Measurements from ENCODE around the gene GNAT1.

The GNAT1 gene

DNA sequence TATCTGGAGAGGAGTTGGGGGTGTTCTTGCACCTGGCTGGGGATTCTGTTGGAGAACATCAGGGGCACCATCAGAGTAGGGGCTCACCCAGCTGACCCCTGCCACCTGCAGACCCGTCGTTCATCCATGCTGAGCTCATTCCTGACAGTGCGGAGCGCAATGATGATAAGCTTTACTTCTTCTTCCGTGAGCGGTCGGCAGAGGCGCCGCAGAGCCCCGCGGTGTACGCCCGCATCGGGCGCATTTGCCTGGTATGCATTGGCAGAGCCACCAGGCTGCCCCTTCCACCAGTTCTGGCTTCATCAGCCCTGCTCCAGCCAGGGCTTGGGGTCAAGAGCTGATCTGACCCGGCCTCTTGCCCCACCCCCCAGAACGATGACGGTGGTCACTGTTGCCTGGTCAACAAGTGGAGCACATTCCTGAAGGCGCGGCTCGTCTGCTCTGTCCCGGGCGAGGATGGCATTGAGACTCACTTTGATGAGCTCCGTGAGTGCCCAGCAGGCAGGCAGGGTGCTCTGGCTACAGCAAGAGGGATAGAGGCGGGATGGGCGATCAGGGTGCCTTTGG, 8.8 kb upstream of the GNAT1 start:
- no peak for DNase-seq

DNA sequence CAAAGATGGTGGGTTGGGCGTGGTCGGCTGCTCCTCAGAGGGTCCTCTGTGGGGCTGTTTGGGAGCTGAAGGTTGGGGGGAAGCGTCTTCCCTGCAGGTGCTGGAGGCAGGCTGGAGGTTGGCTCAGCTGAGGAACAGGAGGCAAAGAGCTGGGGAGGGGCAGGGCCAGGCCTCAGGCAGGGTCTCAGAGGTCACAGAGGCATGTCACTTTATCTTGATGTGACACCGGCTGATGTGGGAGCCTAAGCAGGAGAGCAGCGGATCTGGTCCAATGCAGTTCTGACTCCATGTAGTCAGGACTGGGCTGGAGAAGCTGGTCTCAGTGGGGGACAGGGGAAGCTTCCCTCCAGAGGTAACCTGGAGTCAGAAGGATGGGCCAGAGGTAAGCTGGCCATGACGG, 7.7 kb upstream of the GNAT1 start:
- no peak for DNase-seq

DNA sequence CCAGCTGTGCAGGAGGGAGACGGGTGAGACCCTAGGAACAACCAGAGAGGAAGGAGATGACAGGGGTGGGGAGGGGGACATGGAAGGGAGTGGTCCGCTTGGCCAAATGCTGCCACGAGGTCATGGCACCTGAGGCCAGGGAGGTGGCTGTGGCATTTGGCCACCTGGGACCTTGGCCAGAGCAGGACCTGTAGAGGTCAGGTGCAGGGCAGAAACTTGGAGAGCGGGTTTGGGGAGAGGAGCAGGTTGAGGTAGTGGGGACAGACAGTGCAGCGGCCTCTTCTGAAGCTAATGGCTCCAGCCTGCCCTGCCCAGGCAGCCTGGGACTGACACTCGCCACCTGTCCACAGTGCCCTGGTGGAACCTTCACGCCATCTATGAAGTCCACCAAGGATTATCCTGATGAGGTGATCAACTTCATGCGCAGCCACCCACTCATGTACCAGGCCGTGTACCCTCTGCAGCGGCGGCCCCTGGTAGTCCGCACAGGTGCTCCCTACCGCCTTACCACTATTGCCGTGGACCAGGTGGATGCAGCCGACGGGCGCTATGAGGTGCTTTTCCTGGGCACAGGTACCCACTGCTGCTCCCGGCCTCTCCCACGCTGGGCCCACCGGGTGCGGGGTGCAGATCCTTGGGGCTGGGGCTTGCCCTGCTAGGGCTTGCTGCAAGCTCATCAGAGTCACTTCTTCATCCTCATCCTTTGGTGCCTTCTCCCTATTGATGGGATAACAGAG, 7.0 kb upstream of the GNAT1 start:
- no peak for DNase-seq

DNA sequence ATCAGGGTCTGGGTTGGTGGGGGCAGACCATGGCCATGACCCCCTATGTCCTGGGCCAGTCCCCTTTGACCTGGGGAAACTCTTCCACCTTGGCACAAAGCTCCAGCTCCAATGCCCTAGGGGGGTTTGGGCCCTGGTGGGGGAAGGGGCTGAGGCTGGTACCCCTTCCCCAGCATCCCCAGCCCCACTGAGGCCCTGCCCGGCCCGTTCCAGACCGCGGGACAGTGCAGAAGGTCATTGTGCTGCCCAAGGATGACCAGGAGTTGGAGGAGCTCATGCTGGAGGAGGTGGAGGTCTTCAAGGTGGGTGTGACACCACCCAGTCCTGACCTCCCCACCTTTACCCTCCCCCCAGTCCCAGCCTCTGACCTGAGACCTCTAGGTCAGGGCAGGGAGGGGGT, 6.2 kb upstream of the GNAT1 start:
- no peak for DNase-seq

DNA sequence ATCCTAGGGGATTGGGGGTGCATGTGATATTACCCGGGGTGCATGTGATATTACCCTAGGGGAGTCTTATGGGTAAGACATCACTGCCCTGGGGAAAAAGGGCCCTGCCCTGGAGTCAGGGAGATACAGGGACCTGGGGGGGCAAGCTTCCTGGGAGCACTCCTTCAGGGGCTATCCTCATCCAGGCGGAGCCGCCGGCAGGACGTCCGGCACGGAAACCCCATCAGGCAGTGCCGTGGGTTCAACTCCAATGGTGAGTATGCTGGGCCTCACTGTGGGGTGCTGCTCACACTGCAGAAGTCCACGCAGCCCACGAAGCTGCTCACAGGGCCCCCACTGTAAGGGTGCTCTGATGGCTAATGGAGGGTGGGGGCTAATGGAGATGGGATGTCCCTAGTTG, 5.3 kb upstream of the GNAT1 start:
- DNase-seq = no peak

DNA sequence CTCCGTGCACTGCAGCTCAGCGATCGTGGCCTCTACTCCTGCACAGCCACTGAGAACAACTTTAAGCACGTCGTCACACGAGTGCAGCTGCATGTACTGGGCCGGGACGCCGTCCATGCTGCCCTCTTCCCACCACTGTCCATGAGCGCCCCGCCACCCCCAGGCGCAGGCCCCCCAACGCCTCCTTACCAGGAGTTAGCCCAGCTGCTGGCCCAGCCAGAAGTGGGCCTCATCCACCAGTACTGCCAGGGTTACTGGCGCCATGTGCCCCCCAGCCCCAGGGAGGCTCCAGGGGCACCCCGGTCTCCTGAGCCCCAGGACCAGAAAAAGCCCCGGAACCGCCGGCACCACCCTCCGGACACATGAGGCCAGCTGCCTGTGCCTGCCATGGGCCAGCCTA, 3.7 kb upstream of the GNAT1 start:
- no peak for DNase-seq

DNA sequence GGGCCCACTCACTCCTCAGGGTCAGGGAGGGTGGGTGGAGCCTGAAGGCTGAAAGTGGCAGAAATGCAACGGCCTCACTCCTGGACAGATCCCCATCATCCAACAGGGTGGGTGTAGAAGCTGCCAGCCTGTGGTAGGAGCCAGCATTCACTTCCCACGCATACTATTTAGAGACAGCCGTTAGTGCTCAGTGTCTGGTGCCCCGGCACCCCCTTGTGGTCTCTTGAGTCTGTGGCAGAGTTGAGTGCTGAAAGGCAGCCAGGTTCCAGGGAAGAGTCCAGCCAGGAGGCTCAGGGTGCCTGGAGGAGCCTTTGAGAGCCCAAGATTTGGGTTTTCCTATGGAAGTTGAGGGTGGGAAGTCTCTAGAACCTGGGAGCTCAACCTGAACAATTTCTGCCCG, 2.1 kb upstream of the GNAT1 start:
- DNase-seq = peak; percentile 90

DNA sequence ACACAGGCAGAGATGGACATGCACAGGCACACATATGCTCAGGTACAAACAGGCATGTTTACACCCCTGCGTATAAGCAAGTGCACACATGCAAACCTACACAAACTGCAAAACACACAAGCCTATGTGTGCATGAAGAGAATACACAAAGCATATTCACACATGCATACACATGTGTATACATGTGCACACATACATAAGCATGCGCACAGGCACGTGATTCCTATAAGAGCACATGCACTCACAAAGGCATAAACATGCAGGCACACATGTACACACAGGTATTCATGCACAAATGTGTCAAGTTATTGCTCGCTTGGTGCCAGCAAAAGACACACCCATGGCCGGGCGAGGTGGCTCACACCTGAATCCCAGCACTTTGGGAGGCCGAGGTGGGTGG, 1.4 kb upstream of the GNAT1 start:
- DNase-seq = no peak

DNA sequence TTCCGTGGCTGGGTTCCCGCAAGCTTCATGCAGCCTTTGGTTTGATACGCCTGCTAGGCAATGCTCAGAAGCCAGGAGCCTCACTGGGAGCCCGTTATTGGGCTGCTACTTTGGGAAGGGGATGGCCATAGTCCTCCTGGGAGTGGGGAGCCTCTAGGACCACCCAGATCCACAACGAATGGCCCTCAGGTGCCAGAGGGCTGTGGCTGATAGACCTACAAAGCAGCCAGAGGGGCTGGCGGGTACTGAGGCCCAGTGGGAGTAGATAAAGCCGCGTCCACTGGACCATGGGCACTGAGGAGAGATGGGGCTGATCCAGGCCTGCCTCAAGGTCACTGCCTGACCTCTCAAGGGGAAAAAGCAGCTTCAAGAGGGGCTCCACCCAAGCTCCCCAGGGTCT, 714 bp downstream of the GNAT1 start:
- no peak for DNase-seq

DNA sequence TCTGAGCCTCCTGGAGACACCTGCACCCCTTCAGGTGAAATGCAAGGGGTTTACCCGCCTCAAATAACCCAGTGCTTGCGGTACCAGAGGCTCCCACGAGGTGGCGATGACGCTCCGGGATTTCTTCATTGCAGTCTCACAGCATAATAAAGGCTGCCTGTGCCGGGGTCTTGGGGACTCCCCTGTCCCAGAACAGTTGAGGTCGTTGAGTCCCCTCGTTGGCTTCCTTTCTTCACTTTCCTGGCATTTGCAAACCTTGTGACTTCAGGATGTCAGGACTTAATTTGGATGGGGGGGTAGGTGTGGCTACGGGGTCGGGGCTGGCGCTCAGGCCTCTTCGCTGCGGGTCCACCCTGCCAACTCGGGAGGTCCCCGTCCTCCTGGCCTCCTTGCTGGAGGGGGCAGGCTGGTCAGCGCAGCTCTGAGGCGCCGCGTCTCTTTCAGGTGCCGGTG, 1.3 kb downstream of the GNAT1 start:
- DNase-seq = no peak

DNA sequence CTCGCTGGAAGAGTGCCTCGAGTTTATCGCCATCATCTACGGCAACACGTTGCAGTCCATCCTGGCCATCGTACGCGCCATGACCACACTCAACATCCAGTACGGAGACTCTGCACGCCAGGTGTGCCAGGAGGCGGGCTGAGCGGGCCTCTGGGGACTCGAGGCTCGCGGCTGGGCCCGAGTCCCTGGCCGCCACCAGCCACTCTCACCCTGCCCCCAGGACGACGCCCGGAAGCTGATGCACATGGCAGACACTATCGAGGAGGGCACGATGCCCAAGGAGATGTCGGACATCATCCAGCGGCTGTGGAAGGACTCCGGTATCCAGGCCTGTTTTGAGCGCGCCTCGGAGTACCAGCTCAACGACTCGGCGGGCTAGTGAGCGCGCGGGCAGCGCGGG, 1.9 kb downstream of the GNAT1 start:
- DNase-seq = no peak

DNA sequence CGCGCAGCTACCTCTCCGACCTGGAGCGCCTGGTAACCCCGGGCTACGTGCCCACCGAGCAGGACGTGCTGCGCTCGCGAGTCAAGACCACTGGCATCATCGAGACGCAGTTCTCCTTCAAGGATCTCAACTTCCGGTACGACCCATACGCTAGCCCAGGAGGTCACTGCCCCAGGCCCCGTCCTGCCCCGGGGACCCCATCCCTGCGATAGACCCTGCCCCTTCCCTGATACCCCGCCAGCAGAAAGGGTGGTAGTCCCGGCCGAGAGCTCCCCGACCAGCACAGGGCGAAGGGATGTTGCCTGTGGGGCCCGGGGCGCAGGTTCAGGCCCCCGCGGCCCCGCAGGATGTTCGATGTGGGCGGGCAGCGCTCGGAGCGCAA, 2.3 kb downstream of the GNAT1 start:
- DNase-seq = no peak

DNA sequence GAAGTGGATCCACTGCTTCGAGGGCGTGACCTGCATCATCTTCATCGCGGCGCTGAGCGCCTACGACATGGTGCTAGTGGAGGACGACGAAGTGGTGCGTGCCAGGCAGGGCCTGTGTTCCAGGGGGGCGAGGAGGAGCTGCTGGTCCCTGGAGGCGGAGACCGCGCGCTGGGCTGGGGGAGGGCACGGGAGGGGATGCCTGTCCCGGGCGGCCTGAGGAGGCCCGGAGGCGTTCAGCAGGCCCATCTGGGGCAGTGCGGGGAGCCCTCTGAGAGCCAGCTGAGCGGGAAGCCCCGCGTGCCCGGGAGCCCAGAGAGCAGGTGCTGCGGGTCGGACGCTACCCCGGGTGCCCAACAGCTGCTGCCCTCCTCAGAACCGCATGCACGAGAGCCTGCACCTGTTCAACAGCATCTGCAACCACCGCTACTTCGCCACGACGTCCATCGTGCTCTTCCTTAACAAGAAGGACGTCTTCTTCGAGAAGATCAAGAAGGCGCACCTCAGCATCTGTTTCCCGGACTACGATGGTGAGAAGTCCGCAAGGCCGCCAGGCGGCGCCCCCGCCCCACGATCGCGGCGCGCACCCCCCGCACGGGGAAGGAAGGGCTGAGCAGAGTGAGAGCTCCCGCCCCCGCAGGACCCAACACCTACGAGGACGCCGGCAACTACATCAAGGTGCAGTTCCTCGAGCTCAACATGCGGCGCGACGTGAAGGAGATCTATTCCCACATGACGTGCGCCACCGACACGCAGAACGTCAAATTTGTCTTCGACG, 2.9 kb downstream of the GNAT1 start:
- no peak for DNase-seq

DNA sequence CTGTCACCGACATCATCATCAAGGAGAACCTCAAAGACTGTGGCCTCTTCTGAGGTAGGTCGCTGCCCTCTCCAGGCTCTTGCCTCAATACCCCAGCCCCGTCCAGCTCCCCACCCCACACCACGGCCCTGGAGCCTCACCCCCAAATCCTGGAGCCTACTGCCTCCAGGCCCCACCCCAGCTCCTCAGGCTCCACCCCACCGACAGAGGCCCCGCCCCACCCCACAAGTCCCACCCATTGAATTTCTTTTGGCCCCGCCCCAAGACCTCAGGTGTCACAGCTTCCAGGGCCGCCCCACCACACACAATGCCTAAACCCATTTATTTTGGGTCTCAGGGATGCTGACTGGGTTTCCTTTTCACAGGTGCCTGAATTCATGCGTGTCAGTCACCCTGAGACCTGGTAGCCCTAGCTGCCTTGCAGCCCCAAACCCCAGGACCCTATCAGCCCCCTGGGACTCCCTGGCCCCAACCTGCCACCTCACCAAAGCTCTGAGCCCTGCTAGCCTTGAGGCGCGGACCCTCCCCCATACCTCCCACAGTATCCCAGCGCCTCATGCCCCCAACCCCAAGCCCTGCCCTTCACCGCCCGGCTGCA, 3.6 kb downstream of the GNAT1 start:
- DNase-seq = no peak

DNA sequence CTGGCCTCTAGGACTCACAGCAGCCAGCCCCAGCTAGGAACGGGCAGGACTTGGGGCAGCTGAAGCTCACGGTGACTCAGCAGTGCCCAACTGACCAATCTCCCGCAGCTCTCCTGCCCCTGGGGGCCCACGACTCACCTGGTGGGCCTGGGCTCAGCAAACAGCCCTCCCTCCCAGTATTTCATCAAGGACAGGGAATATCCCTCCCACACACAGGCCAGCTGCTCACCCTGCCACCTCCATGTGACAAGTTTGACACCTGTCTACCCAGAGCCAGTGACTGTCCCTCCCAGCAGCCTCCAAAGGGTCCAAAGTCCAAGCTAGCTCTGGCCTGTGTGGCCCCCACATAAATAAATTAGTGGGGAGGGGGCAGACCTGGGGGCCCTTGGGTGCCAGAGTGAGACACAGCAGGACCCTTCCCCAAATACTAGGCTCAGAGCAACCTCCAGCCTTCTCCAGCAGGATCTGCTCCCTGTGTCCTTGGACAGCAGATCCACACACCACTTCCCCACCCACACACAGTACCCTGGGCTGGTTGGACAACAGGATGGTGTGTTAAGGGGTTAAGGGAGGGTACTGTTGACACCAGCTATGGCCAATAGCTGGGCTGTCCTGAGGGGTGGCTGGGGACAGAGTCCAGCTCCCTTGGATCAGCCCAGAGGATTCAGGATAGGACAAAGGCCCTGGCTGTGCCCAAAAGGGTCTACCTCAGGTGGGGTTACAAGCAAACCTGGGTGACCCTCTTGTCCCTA, 4.3 kb downstream of the GNAT1 start:
- DNase-seq = no peak

DNA sequence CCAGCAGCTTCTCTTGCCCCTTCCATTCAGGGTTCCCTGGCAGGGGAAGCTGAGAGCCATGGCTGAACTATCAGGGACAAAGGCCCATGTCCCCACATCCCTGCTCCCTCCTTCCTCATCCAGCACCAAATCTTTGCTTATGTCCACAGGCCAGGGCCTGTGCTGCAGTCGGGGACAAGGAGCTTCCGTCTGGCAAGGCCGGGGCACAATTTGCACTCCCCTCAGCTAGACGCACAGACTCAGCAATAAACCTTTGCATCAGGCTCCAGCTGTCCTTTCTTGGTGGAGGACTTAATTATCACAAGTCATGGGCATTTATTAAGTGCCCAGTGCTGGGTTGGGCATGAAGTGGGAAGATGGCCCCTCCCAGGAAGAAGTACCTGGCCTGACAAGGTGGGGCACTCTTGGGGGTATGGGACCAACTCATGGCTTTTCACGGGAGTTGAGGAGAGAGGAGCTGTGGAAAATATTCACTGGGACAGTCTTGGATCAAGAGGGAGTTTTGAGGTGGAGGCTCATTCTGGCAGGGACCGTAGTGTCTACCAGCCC, 4.9 kb downstream of the GNAT1 start:
- DNase-seq = no peak

DNA sequence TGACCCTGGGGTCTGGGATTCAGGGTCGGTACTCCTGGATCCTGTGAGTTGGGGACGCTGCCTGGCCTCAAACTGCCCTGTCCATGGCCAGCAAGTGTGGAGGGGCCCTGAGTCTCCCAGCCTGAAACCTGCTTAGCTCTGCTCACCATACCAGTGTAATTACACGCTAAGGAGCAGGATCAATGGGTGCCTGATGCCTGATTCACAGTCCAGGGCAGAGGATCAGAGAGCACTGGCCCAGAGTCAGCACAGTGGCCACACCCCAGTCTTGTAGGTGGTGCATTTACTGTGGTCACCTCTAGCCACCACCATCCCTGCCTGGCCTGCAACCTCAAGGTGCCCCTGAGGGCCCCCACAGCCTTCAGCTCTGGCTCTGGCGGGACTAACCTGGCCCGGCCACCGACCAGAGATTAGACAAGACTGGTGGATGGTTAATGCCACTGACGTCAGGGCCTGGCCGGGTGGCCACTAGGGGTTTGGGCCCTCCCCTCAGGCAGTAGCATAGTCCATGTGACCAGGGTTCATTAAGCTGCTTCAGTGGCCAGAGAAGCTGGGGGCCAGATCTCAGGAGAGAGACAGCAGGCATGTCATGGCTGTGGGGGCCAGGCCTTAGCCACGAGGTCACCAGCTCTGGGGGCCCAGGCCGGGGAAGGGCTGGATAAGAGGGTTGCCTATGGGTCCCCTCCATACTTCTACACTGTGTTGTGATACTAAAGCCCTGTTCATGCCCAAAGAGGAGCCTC, 10.3 kb downstream of the GNAT1 start:
- DNase-seq = no peak

DNA sequence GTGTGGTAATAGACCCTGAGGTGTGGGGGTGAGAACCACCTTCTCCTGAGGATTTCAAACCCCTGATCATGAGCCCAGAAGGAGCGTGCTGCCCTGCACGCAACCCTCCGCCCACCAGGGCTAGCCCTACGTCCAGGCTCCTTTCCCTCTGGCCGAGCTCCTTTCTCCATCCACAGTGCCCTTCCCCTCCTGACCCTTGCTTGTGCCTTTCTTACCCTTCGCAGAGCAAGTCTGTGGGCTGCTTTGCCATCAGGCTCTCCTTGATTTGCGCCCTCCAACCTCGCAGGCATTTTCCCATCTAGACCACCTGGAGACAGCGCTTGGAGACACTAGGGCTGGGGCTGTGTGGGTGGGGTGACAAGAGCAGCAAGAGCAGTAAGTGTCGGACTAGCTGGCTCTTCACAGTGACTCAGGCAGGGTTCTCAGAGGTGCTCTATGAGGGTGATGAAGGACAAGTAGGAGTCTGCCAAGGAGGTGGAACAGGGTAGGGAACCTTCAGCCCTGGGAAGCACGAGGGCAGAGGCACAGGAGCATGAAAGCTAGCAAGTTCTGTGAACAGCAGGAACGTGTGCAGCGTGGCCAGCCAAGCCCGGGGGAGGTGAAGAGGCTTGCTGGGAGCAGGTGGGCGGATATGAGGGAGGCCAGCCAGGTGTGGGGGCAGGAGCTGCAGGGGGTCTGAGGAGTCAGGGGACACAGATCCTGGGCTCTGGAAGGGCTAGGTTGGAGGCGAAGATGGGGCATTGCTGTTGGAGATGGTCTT, 11.1 kb downstream of the GNAT1 start:
- DNase-seq = no peak

DNA sequence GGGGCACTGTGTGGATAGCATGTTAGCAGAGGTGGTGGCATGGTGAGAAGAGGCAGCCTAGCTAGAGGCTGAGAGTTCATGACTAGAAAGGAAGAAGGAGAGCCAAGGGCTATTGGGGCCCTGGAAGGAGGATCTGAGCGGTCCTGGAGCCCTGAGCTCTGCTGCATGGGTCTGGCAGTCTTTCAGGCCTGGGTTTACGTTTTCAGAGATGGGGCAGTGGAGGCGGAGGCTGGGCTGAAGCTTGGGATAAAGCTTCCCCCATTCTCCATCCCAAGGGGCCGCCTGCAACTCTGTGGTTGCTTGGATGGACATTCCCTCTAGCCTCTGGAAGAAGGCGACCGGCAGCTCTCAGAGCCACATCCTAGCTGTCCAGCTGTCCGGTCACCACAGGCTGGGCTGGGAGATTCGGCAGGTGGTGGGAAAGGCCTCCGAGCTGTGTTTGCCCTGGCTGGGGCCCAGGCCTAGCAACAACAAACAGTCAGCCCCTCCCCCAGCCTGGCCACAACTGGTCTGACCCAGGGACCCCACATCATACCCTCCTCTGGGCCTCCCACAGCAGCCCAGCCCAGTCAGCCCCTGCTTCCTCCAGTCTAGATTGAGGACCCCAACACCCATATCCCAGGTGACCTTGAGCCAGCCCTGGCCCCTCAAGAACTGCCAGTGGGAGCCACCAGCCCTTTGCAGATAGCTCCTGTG, 11.9 kb downstream of the GNAT1 start:
- DNase-seq = no peak

Data from amniotic stem cell (primary cell).